Stimulated activated CD4-positive, alpha-beta T cell treated with anti-CD3 and anti-CD28 coated beads, Interleukin-4, amount 100 ng/mL, for 24 hours (primary cell): ENCODE results near the gene MAP1LC3B.

Source experiments
- DNase-seq: peaks from one replicate; pipeline ENCODE4 v3.0.0-alpha.2; 2020

The MAP1LC3B gene

DNA sequence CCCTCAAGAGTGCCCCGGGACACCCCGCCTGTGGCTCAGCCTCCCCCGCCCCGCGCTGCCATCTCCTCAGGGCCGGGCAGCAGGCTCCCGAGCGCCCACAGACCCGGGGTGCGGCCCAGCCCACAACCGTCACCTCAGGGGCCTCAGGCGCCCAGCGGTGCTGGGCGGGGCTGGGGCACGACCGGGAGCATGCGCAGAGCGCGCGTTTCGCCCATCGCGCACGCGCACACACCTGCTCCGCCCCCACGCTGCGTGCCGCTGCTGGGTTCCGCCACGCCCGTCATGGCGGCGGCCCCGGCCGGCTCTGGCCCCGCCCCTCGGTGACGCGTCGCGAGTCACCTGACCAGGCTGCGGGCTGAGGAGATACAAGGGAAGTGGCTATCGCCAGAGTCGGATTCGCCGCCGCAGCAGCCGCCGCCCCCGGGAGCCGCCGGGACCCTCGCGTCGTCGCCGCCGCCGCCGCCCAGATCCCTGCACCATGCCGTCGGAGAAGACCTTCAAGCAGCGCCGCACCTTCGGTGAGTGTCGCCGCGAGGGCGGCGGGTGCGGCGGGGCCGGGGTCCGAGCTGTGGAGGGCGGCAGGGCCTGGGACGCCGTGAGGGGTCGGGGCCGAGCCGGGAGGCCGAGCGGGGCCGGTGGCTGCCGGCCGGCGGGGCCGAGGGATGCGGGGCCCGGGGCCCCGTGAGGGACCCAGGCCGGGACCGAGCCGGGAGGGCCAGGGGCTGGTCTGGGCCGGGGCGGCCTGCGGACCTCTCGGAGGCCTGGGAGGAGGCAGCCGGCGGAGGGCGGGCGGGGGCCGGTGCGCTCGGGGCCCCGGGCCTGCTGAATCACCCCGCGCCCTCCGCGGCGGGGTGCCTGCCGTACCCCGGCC is at the start of gene MAP1LC3B:
Gene MAP1LC3B (plus strand): TSS at position 387 of the 871 bp plus-strand sequence. CDS start 92 bp downstream, at position 479.
- peak; percentile 95 for DNase-seq

DNA sequence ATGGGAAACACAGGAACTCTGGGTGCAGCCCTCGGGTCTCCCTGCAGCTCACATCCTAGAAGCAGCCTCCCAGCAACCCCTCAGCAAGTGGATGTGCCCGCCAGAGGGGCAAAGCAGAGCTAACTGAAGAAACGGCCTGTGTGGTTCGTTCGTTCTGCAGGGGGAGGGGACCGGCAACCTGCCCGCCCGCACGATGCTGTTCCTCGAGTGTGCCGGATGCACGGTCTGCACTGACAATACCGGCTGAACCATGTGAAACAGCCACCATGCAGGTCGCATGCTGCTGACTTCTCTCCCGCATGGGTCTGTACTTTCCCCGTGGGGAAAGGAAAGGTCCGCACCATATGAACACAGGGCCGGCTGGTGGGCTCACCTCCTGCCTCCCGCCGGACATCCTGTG is 49.6 kb upstream of the MAP1LC3B start:
- no peak for DNase-seq

DNA sequence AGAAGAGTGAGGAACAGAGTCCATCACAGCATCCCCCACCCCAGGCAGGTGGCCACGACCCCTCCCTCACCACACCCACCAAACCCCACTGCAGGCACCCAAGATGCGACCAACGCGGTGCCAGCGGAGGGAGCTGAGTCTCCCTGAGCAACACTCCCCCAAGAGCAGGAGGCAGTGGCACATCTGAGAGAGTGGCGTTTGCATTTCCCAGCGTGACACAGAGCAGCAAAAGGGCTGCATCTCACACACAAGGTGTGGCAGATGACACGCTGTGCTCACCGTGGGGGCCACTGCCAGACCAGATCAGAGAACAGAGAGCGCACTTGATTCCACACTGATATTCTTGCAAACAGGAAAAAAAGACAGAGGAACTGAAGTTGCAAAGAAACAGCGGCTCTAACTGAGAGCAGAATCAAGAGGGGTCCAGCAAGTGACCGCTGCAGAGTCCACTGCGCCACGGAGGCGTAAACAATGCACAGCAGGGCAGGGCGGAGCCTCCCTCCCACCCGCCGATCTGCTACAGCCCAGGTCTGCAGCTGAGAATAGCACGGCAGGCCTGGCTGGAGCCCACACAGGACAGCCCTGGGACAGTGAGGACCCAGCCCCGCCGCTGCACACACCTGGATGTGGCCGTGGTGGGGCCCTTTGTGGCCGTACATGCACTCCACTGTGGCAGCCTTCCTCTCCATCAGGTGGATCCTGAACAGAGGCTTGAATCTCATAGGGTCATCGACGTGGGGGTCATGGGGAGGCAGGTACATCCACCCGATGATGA is 49.0 kb upstream of the MAP1LC3B start:
- DNase-seq, result no peak

DNA sequence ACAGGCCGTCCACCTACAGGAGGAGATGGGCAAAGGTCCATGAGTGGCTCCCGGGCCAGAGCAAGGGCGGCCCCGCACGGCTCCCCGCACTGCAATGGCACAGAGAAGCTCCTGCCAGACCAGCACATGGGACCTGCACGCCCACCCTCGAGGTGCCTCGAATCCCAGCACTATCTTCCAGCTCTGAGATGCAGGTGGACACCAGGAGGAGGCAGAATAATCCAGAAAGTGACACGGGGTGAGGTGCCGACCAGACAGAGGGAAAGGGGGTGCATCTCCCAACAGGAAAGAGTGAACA is 48.4 kb upstream of the MAP1LC3B start:
- DNase-seq, result no peak

DNA sequence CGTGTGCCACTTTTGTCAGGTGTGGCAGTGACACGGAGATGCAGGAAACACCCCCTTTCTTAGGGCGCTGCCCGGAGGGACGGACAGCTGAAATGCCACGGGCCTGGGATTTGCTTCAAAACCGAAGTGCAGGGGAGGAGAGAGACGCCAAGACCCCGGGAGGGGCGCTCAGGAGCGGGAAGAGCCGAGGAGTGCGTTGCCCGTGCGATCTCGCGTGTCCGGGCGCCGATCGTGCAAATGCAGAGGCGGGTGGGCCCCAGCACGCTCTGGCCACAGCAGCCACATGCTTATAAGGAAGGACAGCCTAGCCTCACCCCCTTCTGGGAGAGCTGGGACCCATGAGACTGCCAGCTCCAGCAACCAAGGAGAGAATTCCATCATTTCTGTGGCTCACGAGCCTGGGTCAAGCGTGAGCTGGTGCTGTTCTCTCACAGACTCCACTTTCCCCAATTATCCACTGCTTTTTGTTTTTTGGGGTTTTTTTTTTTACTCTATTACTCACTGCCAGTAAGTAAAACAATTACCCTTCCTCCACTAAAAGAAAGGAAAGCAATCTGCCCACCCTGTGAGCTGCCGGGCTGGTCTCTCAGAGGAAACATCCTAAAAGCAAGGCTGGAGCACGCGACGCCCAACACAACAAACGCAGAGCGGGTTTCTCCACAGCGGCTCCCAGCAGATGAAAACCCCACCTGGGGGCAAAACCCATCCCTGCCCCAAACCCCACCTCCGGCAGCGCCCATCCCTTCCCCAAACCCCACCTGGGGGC is 47.8 kb upstream of the MAP1LC3B start:
- no peak for DNase-seq

DNA sequence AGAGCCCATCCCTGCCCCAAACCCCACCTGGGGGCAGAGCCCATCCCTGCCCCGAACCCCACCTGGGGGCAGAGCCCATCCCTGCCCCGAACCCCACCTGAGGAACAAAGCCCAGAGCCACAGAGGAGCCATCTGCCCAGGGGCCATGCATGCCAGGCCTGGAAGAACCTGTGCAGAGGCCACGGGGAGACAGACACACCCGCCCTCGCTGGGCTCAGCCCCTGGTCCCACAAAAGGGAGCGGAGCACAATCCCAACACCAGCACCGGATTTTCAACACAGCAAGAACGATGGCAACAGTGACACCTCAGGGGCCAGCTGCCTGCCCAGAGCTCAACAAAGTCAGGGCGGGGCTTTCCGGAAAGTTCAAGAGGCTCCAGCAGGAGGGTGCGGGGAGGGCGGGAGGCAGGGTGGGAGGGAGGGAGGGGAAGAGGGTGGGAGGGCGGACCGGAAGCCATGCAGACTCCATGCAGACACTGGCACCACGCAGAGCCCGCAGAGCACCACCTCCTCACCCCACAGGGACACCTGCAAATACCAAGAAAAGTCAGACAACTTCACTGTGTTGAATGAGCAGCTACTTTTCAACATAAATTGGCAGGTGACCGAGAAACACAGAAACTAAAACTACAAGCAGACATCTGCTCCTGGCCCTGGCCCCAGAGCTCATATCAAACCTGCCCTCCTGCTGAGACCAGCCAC is 47.1 kb upstream of the MAP1LC3B start:
- peak; percentile 40 for DNase-seq

DNA sequence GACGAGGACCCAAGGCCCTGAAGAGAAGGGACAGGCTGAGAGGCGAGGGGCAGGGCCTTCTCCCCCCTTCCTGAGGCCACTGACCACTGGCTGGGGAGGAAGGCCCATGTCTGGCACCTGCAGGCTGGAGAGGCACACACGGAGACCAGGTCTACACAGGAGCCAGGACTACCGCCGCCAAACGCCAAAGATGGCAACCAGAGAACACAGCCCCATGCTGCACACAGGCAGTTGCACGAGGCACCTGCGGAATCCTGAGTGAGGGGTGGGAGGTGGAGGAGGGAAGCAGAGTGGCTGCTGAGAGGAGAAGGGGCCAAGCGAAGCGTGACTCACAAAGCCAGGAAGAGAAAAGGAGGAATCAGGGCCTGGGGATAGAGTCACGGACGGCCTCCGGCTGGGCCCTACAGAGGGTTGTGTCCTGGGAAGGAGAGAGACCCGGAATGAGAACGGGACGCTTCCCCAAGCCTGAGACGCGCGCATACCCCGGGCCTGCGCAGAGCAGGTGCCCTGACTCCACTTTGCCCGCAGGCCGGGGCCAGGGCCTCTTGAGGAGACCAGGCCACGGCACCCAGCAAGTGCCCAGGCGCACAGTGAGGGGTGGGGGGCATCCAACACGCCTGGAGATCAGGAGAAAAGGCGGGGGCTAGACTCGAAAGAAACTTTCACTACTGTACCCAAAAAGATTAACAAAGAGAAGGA is 46.3 kb upstream of the MAP1LC3B start:
- no peak for DNase-seq

DNA sequence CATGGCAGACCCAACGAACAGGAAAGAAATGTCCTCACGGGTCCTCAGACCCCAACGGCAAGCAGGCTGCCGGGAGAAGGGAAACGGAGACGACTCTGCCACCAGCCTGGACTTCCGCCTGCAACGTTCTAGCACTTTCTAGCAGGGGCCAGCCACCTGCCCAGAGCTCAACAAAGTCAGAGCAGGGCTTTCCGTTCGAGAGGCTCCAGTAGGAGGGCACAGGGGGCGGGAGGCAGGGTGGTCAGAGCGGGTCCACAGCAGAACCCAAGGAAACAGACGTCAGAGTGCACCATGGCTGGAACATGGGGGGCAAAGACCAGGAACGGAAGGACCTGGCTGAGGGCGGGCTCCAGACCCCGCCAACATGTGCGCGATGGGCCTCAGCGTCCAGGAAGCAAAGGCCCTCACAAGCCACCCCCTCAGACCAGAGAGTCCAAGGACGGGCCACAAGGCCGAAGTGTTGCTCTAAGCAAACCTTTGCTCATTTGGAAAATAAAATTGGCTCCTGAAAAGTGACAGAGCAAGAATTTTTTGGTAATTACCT is 45.5 kb upstream of the MAP1LC3B start:
- no peak for DNase-seq

DNA sequence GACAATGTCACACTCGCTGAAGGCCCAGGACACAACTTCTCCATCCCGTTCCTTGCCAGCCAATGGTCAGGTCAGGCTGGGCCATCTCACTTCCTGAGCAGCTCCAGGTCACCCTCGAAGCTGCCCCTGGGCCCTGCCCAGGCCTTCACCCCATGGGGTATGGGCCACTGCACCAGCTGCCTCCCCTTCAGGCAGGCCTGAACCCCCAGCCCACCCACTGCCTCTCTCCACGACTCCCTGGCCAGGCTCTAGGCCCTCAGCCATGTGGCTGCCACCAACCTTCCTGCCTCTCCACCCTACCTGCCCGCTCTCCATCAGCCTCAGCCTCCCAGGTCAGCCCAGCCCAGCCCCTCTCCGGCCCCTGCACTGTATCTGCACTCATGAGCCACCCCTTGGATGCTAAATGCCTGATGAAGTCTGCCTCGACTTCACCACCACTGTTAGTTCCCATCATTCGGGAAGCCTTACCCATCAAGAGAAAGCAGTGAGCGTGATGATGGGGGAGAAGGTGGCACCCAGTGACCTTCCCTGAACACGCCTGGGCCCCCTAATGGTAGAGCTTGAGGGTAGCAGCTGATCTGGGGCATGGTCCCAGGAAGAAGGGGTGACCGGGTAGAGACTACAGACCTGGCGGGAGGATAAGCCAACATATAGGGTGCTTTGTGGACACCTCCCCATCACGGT is 44.1 kb upstream of the MAP1LC3B start:
- DNase-seq, result no peak

DNA sequence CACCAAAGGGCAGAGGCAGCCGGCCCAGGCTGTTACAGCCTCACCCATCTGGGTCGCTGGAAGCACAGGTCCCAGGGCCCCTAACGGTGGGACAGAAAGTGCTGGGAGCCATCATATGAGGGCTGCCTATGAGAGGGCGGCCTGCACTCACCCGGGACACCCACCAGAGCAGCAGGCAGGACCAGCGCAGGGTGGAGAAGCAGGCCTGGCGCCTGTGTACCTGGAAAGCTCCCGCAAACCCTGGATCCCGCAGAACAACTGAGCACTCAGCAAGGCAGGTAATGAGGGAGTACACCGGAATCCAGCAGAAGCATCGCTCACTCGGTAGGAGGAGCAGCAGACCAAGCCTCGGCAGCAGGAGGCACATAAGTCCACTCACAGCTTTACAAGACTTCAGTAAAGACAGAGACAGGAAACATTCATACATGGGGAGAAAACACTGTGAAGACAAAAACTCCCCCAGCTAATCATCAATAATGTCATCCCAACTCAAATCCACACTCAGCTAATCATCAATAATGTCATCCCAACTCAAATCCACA is 43.4 kb upstream of the MAP1LC3B start:
- no peak for DNase-seq

DNA sequence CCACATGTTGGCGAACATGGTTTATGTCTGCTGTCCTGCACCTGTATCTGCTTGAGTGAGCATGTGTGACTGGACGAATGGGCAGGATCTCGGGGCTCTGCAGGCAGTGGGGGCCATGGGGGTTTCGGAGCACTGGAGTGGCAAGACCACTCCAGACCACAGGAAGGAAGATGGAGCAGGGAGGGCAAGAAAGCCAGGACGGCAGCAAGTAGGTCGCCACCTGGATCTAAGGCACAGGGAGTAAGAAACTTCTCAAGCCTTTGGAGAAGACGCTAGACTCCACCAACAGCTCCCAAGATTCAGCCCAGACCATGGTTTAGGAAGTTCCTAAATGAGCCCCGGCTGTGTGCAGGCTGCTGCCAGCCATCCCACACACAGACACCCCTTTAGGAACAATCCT is 42.1 kb upstream of the MAP1LC3B start:
- no peak for DNase-seq

DNA sequence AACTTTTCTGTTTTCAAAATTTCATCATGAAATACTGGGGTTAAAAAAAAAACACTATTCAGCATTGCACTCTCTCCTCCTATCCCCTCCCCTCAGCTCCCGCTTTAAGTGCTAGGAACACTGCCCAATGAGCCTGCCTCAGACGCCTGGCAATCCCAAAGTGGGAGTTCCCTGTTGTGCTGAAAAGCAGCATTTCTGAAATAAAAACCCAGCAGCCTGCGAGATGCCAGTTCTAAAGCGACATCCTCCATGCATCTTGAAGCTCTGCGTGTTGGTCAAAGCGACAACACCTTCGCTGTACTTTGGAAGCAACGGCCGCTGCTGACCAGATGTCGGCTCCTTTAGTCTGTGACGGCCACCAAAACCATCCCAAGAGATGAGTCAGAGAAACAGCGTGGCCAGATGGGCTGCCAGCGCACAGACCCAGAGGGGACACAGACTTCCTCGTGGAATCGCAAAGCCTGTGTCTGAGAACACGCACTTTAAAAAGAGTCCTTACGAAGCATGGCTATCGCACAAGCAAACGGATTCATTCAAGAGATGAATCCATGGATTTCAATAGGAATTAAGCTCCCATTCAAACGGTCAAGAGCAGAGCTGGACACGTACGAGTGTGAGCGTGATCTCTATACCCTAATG is 41.3 kb upstream of the MAP1LC3B start:
- no peak for DNase-seq

DNA sequence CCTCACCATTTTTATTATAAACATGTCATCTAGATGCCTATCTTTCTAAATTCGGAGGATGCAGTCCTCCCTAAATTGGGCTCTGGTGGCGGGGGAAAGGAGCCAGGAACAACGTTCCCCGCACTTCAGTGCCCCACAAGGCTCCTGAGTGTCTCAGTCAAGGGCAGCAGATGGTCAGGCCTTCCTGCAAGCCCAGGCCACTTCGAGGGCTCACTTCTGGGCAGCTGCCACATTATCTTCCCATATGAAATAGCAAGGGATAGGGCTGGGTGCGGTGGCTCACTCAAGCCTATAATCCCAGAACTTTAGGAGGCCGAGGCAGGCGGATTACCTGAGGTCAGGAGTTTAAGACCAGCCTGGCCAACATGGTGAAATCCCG is 40.8 kb upstream of the MAP1LC3B start:
- DNase-seq, result no peak

DNA sequence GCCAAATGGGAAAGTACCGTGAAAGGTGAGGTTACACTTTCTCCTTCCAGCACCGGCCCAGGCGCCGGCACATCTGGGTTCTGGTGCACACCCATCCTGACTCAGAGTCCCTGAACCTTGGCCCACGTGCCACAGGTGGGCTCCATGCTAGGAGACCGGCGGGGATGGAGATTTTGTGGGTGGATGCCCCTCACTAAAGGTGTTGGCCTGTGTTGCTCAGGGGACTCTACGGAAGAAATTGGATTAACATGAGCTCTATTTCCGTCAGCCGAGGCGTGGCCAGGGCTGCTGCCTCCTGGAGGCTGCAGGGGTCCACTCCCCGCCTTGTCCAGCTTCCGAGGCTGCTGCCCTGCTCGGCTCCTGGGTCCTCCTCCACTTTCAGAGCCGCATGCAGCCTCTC is 39.3 kb upstream of the MAP1LC3B start:
- DNase-seq, result no peak

DNA sequence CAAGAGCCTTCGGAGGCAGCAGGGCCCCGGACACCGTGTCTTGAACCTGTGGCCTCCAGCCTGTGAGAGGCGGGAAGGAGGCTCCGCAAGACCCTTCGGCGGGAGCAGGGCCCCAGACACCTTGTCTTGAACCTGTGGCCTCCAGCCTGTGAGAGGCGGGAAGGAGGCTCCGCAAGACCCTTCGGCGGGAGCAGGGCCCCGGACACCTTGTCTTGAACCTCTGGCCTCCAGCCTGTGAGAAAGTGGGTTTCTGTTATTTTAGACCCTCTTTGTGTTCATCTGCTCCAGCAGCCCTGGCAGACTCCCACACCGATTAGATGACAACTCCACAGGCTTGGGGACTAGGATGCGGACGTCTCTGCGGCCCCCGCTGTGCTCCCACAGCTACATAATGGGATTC is 38.5 kb upstream of the MAP1LC3B start:
- DNase-seq, result no peak

DNA sequence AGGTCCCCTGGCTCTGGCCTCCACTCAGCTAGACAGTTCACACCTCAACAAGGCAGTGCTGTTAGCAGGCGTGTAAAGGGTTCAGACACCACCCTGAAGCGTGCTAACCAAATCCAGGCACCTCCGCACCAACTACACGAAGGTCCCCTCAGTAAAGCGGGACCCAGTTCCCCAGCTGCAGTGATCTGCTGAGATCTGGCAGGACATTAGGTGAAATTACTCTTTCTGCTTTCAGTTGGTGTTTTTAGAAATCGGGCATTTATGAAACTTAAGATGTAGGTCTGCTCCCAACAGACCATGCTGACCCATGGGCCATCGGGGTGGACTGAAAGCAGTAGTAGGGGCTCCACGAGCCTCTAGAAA is 35.7 kb upstream of the MAP1LC3B start:
- DNase-seq, result no peak

DNA sequence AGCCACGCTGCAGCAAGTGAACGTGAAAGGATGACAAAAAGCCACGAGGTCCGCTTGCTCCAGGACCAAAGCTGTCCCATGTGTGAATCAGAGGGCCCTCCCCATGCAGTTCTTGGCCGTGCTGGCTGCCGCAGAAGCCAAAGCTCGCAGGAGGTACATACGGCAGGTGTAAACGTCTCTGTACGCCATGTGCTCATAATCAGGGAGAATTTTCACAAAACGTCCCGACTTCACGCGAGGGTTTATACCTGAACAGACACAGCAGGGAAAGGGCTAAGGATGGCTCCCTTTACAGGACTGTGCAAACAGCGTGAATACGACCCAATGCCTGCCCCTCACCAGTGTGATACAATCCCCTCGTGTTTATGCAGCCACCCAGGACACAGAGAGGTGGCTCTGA is 33.9 kb upstream of the MAP1LC3B start:
- DNase-seq, result no peak

DNA sequence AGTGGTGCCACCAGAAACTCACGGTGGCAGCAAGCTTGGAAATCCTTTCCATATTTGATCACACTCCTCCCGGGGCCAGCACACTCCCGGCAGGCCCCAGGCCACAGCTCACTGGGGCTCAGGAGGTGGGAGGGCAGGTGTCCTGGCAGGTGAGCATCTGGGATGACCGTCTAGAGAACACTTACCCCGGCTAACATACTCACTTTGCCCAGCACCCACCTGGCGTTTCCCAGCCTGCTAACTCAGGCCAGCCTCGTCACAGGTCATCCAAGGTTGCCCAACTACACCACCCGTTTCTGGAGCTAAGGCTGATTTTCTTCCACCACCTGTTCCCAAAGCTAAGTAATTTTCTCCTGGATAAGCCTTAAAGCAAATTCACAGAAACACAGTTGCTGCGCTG is 33.4 kb upstream of the MAP1LC3B start:
- no peak for DNase-seq

DNA sequence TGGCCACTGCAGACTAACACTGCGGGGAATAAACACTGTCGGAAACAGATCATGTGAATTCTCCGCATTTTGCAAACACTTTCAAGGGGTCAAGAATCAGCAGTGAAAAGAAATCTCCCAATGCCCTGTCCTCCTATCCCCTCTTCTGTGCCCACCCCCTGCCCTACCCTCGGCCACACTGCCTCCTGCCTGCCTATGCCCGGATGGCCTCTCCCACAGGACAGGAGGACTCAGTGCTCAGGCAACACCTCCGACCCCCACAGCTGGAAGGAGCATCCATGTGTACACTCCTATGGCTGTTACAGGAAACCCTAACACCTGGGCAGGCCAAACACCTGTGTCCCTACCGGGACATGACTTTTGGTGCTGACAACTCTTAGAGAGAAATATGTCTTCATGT is 33.0 kb upstream of the MAP1LC3B start:
- no peak for DNase-seq

DNA sequence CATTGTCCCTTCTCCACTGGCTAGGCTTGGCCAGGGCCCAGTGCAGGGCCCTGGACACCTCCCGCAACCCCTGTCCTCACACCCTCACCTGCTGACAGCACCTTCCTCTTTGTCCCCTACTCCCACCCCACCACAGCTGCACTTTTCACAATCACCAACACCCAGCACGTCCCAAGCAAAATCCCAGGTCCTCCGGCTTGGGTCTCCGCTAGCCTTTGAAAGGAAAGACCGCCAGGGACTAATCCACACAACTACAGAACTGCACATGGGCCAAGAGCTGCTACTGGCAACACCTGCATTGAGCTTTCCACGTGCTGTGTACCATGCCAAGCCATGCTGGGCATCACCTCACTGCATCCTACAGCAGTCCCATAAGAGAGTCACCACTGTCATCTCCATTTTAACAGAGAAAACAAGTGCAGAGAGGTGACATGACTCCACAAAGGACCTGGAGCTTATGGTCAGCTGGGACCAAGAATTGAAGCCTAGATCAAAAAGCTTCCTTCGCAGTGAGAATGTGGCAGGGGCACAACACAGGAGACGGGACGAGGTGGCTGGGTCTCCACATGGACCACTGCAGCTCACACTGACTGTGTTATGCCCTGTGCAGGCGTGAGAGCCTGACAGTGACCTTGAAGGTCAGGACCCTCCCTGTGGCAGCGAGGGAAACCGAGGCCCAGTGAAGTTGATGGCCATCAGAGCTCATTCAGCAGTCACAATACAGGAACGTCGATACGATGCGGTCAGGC is 31.1 kb upstream of the MAP1LC3B start:
- DNase-seq, result no peak
